Myocyte (in vitro differentiated cells): ENCODE data around the gene PCIF1. TPM values are rescaled to one million over a fixed set of nuclear protein-coding genes. Genes with fewer than 3 reads are reported as not detected.
A peak's percentile ranks its signal among the peaks of the same experiment; 100 is the strongest.
"Not testable (repeated sequence)": the region's sequence is repeated elsewhere in the genome, so short reads cannot be mapped to it uniquely, and the experiment has no call there.

Experiments
- DNase-seq: peaks from one replicate; pipeline ENCODE4 v3.0.0-alpha.2; 2012; ENCODE audit warnings: low read depth
- total RNA-seq: library from RNA; depleted of rRNA; stranded (reverse); fragments of >200 nt; gene quantifications from 2 replicates; pipeline ENCODE4 v1.2.3, GENCODE V29; 2014

PCIF1 gene
- total RNA-seq, 1 donor from 2014 or later: 16.0 TPM

DNA sequence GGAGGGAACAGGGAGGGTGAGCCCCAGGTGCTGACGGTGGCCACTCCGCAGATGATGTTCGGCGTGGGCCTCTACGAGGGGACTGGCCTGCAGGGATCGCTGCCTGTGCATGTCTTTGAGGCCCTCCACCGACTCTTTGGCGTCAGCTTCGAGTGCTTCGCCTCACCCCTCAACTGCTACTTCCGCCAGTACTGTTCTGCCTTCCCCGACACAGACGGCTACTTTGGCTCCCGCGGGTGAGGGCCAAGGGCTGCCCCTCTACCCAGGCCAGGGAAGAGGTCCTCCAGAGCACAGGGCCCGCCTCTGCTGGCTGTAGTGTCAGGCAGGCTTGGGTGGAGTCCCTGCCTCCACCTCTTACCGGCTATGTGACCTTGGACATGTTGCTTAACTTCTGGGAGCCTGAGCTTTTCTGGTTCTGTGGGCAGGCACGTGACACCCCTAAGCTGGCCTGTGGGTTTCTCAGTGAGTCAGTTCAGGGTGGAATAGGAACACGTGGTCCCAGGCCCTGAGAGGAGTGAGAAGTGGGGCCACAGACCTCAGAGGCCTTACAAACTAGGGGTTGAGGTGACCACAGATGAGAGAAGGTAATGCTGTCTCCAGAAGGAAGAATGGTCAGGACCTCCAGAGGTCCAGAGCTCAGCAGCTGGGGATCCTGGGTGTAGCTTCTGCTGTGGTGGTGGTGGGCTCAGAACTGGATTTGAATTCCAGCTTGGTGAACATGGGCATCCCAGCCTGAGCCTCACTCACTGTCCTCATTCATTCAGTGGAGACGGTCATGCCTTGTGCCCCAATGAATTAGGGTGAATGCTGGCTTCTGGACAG lies 11.9 kb downstream of the PCIF1 start:
- DNase-seq: peak; percentile 90

DNA sequence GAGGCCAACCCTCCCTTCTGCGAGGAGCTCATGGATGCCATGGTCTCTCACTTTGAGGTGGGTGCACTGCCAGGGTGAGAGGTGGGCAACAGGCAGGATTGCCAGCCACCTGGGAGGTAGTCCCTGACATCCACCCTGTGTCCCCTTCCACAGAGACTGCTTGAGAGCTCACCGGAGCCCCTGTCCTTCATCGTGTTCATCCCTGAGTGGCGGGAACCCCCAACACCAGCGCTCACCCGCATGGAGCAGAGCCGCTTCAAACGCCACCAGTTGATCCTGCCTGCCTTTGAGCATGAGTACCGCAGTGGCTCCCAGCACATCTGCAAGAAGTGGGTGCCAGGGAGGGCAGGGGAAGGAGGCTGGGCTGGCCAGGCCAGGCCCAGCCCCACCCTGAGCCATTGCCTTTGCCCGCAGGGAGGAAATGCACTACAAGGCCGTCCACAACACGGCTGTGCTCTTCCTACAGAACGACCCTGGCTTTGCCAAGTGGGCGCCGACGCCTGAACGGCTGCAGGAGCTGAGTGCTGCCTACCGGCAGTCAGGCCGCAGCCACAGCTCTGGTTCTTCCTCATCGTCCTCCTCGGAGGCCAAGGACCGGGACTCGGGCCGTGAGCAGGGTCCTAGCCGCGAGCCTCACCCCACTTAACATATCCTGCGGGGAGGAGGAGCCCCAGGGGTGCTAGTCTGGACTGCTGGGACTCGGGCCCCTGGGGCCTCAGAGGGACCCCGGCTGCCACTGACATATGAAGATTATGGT lies 12.8 kb downstream of the PCIF1 start:
- no peak for DNase-seq

DNA sequence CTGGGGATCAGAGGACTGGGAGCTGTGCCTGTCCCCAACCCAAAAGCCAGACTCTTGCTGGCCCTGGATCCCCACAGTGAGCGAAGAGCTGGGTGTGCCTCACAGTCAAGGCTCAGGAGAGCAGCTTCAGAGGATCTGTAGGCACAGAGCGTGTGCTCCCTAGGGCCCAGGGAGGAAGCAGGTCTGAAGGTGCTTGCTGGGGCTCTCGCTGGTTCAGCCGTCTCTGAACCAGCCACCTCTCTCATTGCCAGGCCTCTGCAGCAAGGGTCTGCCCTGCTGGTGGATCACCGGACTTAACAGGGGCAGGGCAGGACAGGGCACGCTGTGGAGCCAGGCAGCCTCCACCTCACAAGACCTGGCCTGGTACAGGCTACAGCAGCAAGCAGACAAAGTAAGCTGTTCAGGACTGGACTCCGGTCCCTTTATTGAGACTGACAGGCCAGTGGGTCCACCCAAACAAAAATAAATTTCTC lies 13.8 kb downstream of the PCIF1 start:
- DNase-seq: no peak

DNA sequence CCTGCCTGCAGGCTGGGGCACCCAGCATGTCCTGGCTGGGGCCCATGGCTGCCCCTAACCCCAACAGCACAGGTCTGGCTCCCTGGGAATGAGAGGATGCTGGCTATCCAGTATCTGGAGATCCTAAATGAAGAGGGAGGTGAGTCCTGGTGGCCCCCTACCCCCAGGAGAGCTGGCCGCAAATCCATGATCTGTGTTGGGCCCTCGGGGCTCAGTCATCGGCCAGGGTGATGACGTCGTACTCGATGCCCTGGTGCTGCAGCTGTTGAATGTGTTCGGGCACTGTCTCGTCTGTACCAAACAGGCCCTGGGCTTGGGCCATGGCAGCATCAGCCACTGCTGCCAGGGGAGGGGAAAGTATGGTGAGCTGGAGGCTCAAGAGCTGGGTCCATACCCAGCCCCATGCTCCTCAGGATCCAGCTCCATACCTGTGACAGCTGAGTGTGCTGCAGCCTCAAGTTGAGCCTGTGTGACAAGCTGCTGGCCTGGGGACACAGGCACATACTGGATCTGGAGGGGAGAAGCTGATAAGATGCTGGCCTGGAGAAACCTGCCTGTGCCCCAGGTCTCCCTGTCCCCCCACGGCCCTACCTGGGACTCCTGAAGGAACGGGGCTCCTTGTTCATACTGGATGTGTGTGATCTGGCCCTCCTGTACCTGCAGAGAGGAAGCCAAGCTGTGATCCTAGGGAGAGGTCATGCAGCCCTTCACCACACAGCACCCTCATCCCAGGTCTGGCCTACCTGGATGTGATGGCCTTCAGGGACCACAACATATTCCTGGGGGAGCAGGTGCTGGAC lies 14.5 kb downstream of the PCIF1 start:
- DNase-seq: peak; percentile 61

DNA sequence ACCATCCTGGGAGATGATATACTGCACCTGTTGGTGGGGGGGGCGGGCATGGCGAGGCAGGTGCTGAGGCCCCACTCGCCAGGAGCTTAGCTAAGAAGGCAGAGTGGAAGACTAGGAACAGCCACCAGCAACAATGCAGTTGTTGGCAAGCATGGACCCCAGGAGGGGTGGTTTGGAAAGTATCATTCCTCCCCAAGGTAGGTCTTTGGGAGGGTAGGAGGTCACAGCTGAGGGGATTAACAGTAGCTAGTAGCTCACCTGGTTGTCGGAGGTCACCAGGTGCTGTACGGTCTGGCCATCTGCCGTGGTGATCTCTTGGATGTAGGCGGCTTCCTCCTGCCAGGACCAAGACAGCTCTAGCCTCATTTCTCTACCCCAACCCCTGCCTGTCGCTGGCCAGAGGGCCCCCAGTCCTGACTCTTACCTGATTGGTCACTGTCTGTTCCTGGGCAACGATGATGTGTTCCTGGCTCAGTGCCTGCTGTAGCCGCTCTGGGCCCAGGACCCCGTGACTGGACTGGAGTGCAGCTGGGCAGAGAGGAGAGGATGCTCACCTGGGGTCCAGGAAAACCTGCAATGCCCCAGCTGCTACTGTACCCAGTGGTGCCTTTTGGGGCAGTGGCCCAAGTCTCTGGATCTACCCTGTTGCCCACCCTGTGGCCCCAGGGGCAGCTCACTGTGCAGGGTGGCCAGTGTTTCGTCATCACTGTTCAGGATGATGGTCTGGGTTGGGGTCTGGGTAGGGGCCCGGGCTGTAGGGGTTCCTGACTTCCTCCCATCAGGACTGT lies 15.3 kb downstream of the PCIF1 start:
- no peak for DNase-seq

DNA sequence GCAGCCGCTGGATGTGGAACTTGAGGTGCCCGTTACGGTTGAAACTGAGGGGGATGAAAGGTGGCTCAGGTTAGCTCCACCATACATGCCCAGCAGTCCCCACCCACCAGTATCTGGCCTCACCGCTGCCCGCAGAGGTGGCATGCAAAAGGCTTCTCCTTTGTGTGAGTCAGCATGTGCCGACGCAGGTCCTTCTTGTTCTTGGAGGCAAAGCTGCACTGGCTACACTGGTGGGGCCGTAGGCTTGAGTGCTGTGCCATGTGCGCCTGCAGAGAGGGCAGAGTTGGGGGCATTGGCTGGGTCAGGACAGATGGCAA lies 15.8 kb downstream of the PCIF1 start:
- DNase-seq: no peak

DNA sequence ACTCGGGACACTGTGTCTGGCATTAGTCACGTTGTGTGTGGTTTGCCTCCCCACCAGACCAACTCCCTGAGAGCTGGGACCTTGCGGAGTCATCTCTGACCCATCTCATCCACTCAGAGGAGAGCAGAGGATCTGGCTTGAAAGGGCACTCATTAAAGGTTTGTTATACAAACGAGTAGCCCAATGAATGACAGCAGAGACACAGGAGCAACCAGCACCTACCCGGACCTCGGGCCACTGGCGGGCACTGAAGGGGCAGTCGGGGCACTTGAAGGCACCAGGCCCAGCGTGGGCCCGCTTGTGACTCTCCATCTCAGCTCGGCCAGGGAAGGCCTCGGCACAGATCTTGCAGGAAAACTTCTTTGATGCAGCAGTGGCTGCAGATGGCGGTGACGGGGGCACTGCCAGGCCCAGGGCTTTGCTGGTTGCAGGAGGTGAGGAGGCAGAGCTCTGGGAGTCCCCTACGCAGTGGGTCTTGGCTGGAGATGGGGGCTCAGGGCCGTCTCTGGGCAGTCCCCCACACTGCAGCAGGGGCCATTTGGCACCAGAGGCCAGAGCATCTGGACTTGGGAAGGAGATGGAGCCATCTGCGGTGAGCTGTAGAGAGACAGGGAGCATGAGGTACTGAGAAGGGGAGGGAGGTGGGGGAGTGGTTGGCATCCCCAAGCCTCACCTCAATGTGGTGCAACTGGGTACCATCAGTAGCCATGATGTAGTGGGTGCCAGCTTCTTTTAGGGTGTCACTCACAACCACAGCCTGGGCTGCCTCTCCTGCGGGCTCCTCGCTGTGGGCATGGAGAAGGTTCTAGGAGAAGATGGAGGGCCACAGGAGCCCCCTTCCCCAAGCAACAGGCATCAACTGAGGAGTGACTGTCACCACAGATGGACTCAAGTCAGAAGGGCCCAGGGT lies 17.7 kb downstream of the PCIF1 start:
- peak; percentile 31 for DNase-seq

DNA sequence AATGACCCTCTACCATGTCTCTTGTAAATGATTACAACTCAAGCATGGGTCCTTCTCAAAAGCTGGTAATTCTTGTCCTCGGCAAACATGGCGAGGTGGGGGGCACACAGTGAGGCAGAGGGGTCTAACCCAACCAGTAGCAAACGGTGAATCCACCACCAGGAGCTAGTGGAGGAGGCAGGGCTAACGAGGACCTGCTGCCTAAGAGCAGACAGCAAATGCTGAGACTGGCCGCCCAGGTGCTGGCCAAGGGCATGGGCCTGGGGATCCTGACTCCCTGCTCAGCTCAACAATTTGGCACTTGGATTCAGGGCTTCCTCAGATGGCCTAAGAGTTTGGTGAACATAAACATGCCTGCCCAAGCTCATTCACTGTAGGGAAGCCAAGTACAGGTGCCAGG lies 18.4 kb downstream of the PCIF1 start:
- no peak for DNase-seq

DNA sequence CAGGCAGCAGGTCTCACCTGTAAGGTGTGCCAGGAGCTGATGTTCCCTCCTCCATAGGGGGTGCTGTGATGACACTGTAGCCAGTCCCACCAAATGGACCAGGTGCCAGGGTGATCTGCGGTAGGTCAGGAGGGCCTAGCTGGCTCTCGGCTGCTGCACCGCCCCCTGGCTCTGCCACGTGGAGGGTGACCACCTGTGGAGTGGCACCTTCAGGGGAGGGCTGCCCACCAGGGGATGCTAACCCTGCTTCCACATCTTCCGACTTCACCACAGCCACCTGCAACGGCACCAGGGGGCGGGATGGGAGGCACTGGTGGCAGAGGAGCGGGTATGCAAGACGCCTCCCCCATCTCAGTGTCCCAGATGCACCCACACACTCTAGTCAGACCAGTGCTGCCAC lies 19.2 kb downstream of the PCIF1 start:
- DNase-seq: no peak

DNA sequence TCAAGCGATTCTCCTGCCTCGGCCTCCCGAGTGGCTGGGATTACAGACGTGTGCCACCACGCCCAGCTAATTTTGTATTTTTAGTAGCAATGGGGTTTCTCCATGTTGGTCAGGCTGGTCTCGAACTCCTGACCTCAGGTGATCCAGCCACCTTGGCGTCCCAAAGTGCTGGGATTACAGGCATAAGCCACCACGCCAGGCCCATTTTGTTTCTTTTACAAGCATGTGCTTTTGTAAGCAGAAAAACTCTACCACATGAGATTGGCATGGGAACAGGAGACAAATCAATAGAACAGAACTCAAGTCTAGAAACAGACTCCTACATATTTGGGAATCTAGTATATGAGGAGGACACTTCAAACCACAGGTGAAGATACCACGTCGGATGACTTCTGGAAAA lies 21.8 kb downstream of the PCIF1 start:
- DNase-seq: not testable (repeated sequence)

DNA sequence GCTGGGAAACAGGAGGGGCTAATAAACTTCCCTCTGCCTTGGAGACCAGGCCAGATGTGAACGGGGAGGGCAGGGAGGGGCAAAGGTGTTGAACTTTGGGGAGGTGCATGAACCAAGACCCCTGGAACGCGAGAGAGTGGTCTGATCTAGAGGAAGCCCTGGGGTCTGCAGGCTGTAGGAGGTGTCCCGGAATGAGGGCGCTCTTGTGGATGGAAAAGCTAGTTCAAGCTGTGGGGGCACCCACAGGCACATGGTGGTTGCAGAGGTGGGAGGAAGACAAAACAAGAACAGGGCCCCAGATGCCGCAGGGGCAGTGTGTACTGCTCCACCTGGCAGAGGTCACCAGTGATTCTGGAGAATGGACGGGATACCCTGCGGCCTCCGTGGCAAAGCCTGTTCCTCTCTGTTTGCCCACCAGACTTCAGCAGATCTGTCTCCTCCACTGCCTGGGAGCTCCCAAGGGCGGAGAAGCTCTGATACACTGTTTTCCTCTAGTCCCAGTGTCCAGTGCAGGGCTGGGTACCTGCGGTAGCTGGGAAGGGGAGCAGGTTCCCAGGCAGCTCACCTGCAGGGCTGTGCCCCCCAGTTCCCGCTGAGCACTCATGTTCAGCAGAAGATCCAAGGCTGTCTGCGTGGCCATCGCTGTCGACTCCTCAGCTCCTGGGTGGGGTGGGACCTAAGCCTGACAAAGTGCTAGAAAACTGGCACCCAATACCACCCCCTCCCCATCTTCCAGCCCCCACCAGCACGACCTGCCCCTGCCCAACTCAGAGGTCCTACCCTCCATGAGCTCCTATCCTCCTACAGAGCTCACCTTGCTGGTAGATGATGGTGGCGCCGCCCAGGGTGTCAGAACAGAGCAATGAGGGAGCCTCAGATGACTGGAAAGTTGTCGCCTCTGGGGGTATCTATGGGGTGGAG lies 22.8 kb downstream of the PCIF1 start:
- DNase-seq: no peak

DNA sequence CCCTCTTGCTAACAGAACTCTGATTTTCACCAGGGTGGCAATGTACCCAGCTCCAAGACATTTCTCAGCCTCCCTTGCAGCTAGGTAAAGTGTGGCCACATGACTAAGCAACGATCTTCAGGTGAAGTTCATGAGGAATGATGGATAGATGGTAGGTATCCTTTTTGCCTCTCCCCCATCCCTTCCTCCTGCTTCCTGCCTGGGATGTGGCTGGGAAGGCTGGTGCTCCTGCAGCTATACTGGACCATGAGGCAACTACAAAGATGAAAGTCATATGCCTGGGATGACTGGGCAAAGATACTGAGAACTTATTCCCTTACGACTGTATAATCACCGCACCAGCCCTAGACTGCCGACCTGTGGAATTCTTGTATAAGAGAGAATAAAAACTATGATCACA lies 24.1 kb downstream of the PCIF1 start:
- no peak for DNase-seq

DNA sequence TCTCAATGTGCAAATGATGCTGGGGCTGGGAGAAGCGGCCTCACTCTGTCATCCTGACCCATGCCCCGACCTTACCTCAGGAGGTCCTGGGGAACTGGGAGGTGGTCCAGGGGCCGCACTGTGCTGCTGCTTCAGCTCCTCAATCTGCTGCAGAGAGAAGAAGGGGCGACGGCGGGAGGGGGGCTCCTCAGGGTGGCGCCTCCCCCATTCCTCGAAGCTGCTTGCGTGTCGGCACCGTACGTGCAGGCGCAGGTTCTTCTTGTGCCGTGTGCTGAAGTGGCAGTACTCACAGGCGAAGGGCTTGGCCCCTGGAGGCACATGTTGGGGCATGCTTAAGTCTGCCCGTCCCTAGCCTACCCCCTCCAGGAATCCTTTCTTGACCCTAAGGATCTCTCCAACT lies 24.6 kb downstream of the PCIF1 start:
- DNase-seq: no peak

DNA sequence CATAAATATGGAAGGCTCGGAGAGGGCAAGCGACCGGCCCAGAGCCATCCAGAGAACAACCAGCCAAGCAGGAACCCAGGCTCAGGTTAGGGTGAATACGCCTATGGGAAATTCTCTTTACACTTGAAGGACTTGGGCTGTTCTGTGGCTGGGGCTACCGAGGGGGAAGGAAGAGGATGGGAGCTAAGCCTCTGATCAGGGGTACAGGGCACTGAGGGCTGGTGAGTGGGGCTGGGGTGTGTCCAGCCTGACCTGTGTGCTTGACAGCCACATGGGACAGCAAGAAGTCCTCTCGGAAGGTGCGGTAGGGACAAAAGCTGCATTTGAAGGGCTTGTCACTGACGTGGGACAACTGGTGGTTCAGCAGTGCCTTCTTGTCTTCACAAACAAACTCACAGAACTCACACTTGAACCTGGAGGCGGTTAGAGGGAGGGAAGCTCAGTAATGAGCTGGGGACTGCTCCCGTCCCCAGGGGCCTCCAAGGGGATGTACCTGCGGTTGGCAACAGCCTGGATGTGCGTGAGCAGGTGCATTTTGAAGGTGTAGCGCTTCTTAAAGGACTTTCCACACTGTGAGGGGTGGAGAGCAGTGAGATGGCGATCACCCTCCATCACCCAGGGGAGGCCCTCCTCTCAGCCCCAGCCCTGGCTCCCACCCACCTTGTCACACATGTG lies 25.6 kb downstream of the PCIF1 start:
- no peak for DNase-seq

DNA sequence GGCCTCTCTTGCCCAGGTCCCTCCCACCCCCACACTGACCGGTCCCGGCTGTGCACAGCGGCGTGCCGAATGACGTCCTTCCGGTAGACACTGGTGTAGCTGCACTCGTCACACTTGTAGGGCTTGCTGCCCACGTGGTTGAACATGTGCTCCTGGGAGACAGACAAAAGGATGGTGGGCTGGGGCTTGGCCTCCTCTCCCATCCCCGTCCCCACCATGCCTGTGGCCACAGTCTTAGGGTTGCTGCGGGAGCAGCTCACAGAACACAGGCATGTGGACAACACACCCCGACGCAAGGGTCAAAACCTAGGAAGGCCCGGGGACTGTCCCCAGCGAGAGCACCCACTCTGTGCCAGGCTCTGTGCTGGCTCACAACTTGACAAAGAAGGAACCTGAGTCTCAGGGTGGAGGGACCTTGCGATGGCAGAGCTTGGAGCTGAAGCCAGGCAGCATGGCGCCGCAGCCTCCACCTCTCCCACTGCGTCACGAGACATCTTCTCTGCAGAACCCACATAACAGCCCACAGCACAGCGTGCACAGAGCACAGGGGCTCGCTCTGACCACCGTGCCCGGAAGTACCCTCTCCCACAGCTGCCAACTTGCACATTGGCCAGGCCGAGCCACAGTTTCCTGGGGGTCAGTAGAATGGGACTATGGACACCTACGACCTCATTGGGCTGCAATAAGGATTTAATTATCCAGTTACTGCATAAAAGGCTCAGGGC lies 27.7 kb downstream of the PCIF1 start:
- DNase-seq: no peak

DNA sequence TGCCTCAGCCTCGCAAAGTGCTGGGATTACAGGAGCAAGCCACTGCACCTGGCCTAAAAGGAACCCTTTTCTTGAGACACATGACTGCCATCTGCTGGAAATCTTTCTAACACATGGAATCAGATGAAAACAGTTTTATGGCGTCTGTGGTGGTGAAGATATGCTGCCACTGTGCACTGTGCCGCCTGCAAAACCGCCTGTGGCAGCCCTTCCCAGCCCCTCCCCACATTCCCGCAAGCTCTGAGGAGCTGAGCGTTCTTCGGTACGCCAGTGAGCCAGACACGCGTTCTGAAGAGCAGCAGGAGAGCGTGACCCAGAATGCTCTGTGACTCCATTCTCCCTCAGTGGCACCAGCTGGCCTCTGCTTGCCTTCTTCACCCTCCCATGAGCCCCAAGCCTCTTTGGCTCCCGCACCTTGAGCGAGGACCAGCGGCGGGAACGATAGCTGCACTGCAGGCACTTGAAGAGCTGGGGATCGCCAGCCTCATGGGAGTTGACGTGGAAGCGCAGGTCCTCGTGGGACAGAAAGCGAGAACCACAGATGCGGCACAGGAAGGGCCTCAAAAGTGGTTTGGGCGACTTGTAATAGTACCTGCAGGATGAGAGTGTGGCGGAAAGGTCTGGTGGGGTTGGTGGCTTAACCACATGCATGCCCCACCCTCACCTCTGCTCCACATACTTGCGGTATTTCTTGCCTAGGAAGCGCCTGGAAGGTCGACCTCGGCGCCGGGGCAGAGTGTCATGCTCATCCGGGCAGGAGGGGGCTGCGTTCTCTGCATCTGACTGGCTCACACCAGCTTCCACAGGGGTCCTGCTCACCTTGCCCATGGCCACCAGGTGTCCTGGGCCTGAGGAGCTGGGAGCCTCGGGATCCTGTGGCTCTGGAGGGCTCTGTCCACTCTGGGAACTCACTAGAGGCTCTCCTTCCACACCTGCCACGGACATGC lies 28.8 kb downstream of the PCIF1 start:
- DNase-seq: peak; percentile 52

DNA sequence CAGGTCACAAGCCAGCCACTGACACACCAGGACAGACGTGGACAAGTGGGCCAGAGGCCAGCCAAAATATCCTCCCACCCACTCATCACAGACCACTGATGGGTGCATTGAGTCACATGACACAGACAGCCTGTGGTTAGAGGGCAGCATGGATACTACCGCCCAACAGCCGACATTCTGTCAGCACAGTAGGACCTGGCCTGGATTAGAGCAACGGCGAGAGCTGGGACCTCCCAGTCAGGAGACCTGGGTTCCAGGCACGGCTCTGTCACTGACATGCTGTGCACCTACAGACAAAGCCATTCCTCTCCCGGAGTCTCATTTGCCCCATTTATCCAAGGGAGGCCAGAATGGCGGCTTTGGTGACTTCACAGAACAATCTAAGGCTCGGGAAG lies 29.5 kb downstream of the PCIF1 start:
- no peak for DNase-seq
